IPS-18a (cell line): ENCODE measurements around the gene MON1A.

Source experiments
- H3K27ac ChIP-seq: one replicate; pipeline ENCODE4 v1.5.1; 2013; ENCODE audit warnings: low read length
- H3K27me3 ChIP-seq: one replicate; pipeline ENCODE4 v1.6.1; 2013; ENCODE audit warnings: mild to moderate bottlenecking, low read length; ENCODE audit not compliant: control insufficient read depth, insufficient read depth
- H3K36me3 ChIP-seq: one replicate; pipeline ENCODE4 v1.6.1; 2013; ENCODE audit warnings: low read depth, low read length; ENCODE audit not compliant: control insufficient read depth
- H3K4me1 ChIP-seq: one replicate; pipeline ENCODE4 v1.6.1; 2013; ENCODE audit warnings: low read depth, low read length; ENCODE audit not compliant: control insufficient read depth
- H3K4me3 ChIP-seq: one replicate; pipeline ENCODE4 v1.5.1; 2013; ENCODE audit warnings: low read length
- H3K9ac ChIP-seq: one replicate; pipeline ENCODE4 v1.6.1; 2013; ENCODE audit warnings: mild to moderate bottlenecking, low read length, moderate library complexity
- H3K9me3 ChIP-seq: one replicate; pipeline ENCODE4 v1.6.1; 2013; ENCODE audit warnings: low read depth, low read length; ENCODE audit not compliant: control insufficient read depth

The MON1A gene

DNA sequence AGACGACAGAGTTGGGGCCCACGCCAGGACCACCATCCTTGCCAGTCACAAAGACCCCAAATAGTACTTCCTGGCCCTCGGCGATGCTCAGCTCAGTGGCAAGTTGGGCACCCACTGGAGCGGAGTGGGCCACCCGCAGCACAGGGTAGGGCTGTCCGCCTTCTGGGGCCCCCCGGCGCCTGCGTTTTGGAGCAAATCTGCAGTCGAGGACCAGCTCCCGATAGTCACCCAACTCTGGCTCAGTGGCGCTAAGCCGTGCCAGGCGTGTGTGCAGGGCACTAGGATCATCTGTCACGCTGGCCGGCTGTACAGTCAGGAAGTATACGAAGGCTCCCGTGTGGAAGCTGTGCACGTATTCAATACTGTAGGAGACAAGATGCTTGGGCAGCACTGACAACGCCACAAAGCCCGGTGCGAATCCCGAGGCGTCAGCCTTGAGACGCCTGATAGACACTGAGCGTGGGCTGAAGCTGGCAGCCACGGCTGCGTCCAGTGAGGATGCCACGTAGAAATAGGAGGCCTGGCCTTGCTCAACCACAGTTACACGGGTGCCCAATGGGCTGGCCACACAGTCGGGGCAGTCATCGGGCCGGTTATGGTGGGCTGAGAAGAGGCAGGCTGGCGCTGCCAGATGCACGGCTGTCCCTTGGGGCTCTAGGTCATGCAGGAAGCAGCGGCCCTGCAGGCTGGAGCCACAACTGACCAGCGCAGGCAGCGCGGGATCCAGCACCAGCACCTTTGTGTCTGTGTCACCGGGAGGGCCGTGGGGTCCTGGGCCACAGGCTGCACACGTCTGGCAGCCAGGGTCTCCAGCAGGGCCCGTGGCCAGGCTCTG is 26.9 kb downstream of the MON1A start:
- H3K9ac ChIP-seq = no peak overlapping the region
- peaks cover 5% of the 10 kb centered on the region for H3K27me3 ChIP-seq
- H3K27ac ChIP-seq = no peak overlapping the region
- no peaks in the 10 kb centered on the region for H3K36me3 ChIP-seq
- peaks cover 11% of the 10 kb centered on the region for H3K4me1 ChIP-seq
- no peak overlapping the region for H3K4me3 ChIP-seq
- H3K9me3 ChIP-seq = no peaks in the 10 kb centered on the region

DNA sequence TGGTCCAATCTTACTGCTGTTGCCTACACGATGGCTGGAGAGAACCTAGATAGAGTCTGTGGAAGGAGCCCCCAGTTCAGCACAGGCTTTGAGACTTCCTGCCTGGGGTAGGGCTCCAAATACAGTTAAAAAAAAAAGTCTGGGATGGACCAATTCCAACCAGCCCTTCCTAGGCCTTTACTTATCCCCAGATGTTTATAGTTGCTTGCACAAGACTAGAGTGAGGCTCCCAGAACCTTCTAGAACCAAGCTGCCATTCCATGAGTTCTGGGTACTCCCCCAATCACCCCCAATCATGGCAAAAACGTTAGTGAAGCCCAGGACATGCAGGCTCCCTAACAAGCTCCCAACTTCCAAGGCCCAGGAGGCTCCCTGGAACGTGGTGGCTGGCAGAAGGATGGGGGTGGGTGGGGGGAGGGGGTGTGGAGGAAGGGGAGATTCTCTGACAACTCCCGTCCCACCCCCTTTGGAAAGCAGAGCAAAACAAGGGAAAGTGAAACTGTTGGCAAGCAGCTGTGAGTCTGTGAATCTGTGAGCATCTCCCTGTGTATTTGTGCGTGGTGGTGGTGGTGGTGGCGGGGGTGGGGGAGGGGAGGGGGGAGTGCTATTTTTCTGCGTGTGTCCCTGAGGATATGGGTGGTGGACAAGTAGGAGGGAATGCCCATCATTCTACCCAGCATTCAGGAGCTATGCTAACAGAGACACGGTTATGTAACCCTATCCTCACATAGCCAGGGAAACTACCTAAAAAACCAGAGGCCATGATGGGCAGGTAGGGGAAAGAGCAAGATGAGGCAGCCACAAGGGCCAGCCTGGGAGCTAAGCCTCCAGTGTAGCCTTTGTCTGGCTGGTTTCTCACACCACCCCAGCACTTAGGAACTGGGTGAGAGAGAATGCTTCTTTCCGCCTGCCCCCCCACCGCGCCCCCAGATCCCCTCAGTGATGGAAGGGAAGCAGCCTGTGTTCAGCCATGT is 28.0 kb downstream of the MON1A start:
- Histone ChIP-seq H3K27me3 (peaks cover 5% of the 10 kb centered on the region), H3K9me3 (no peaks in the 10 kb centered on the region), H3K36me3 (no peaks in the 10 kb centered on the region), H3K4me1 (peaks cover 11% of the 10 kb centered on the region), H3K9ac (no peak overlapping the region), H3K27ac (no peak overlapping the region), H3K4me3 (no peak overlapping the region)

DNA sequence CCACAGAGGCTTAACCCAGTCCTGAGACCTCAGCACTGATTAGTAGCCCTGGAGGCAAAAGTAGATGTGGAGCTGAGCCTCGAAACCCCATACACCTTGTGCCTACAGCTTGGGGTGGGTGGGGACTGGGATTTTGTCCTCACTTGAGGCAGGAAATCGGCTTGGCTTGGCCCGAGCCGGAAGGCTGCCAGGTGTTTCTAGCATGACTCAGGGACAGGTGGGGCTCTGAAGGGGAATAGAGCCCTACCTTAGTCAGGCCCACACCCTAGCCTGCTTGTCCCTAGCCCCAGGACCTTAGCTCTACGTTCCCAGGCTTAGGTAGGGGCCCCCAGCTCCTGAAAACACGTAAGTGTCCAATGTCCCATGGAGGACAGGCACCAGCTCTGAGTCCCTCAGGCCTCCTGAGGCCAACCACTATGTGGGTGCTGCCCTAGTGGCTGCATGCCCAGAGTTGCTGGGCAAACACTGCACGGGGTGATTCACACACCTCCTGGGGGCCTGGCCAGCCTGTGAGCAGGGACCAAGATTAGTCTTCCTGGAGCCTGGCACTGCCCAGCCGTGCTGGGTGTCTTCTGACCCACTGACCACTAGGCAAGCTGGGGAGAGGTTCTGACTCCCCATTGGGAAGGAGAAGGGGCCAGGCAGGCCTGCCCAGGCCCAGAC is 29.0 kb downstream of the MON1A start:
- H3K27me3 ChIP-seq = peaks cover 5% of the 10 kb centered on the region
- no peaks in the 10 kb centered on the region for H3K9me3 ChIP-seq
- H3K27ac ChIP-seq = no peak overlapping the region
- no peaks in the 10 kb centered on the region for H3K36me3 ChIP-seq
- no peak overlapping the region for H3K4me3 ChIP-seq
- no peak overlapping the region for H3K9ac ChIP-seq
- peaks cover 3% of the 10 kb centered on the region for H3K4me1 ChIP-seq

- Histone ChIP-seq H3K4me3 (no peak overlapping the region), H3K27me3 (peaks cover 5% of the 10 kb centered on the region), H3K9ac (no peak overlapping the region), H3K36me3 (no peaks in the 10 kb centered on the region), H3K27ac (no peak overlapping the region), H3K9me3 (no peaks in the 10 kb centered on the region), H3K4me1 (peaks cover 3% of the 10 kb centered on the region)
These were observed 29.8 kb downstream of the MON1A start for GRCh38 chr3:49899815-49900214.

DNA sequence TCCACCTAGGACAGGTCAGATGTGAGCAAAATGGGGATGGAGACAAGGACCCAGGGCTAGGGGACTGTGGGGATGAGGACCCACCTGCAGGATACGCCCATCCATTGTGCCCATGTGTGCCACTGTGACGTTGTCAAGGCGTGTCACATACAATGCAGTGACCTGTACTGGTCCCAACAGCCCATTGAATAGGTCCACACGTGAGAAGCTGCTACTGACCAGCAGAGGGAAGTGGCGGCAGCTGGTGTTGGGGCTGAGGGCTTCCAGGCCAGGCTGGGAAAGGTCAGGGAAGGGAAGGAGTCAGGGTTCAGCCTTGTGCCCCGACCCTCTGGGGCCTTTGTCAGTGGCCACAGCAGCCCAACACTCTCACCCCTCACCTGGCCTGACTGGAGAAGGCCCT is 30.6 kb downstream of the MON1A start:
- Histone ChIP-seq H3K4me1 (peaks cover 1% of the 10 kb centered on the region), H3K4me3 (no peak overlapping the region), H3K27ac (no peak overlapping the region), H3K36me3 (no peaks in the 10 kb centered on the region), H3K27me3 (peaks cover 5% of the 10 kb centered on the region), H3K9me3 (no peaks in the 10 kb centered on the region), H3K9ac (no peak overlapping the region)

DNA sequence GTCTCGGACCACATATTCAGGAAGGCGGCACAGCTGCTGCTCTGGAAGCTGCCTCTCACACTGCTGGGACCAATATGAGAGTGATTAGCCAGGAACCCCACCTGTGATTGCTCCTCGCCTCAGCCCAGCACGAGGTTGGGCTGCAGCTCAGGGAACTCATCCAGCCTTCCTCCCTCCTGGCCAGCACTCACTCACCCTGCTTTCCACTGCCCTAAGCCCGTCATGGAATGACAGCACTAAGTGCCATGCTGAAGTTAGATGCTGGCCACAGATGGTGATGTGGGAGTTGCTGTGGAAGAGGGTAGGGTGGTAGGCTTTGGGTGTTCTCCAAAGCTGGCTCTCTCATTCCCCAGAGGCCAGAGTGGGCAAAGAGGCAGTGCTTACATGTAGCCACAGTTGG is 33.3 kb downstream of the MON1A start:
- H3K27me3 ChIP-seq = no peaks in the 10 kb centered on the region
- no peak overlapping the region for H3K9ac ChIP-seq
- no peak overlapping the region for H3K4me3 ChIP-seq
- H3K4me1 ChIP-seq = no peaks in the 10 kb centered on the region
- no peak overlapping the region for H3K27ac ChIP-seq
- no peaks in the 10 kb centered on the region for H3K9me3 ChIP-seq
- no peaks in the 10 kb centered on the region for H3K36me3 ChIP-seq

DNA sequence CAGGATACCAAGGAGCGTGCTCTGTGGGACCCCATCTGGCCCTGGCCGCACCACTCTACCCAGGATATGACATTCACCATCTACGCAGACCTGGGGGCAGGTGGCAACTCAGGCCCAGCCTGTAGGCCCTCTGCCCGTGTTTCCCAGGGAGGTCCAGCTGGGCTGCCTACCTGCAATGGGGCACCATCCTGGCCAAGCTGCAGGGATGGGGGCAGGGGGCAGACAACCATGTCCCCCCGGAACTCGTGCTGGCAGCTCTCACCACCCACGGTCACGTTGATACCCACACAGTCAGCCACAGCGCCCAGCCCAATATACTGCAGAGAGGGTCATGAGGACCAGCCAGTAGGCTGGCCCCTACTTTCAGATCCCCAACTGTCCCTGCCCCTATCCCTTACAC is 33.8 kb downstream of the MON1A start:
- no peaks in the 10 kb centered on the region for H3K4me1 ChIP-seq
- no peak overlapping the region for H3K9ac ChIP-seq
- no peaks in the 10 kb centered on the region for H3K9me3 ChIP-seq
- no peaks in the 10 kb centered on the region for H3K27me3 ChIP-seq
- no peaks in the 10 kb centered on the region for H3K36me3 ChIP-seq
- no peak overlapping the region for H3K4me3 ChIP-seq
- H3K27ac ChIP-seq = no peak overlapping the region

DNA sequence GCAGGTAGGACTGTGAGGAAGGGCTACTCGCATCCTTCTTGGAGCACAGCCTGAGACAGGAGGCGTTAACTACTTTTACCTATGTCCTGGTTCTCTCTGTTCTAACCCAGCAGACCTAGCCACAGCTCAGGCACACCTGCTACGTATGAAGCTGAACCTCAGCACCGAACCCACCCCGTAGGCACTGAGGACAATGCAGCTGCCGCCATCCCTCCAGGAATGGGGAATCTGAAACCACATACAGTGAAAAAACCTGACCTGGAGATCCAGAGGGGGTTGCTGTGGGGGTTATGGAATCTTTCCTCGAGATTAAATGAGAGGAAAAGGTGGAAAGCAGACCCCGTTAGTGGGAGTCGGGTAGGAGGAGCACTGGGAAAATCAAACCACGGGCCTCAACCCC is 40.3 kb downstream of the MON1A start:
- no peaks in the 10 kb centered on the region for H3K9me3 ChIP-seq
- no peak overlapping the region for H3K4me3 ChIP-seq
- H3K9ac ChIP-seq = no peak overlapping the region
- H3K4me1 ChIP-seq = no peaks in the 10 kb centered on the region
- no peaks in the 10 kb centered on the region for H3K36me3 ChIP-seq
- no peak overlapping the region for H3K27ac ChIP-seq
- H3K27me3 ChIP-seq = no peaks in the 10 kb centered on the region

DNA sequence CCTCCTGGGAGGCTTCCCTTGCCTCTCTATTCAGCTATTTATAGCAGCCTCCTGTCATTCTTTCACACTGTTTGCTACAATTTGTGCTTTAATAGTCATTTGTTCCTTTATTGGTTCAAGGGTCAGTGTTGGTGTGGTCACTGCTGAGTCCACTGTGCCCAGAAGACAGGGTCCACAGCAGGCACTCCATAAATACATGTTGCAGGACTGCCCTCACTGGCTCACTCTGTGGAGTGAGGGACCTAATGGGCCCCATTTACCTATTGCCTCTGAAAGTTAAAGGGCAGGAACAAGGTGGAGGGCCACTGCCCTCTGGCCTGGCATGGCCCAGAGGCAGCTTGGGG is 42.7 kb downstream of the MON1A start:
- H3K4me3 ChIP-seq = no peak overlapping the region
- H3K27ac ChIP-seq = no peak overlapping the region
- H3K9me3 ChIP-seq = no peaks in the 10 kb centered on the region
- no peaks in the 10 kb centered on the region for H3K36me3 ChIP-seq
- no peak overlapping the region for H3K9ac ChIP-seq
- peaks cover 3% of the 10 kb centered on the region for H3K4me1 ChIP-seq
- no peaks in the 10 kb centered on the region for H3K27me3 ChIP-seq

- no peaks in the 10 kb centered on the region for H3K9me3 ChIP-seq
- peaks cover 20% of the 10 kb centered on the region for H3K4me1 ChIP-seq
- no peaks in the 10 kb centered on the region for H3K36me3 ChIP-seq
- H3K4me3 ChIP-seq = no peak overlapping the region
- H3K9ac ChIP-seq = no peak overlapping the region
- no peaks in the 10 kb centered on the region for H3K27me3 ChIP-seq
- H3K27ac ChIP-seq = no peak overlapping the region
These were observed 45.6 kb downstream of the MON1A start for GRCh38 chr3:49883998-49884397.

DNA sequence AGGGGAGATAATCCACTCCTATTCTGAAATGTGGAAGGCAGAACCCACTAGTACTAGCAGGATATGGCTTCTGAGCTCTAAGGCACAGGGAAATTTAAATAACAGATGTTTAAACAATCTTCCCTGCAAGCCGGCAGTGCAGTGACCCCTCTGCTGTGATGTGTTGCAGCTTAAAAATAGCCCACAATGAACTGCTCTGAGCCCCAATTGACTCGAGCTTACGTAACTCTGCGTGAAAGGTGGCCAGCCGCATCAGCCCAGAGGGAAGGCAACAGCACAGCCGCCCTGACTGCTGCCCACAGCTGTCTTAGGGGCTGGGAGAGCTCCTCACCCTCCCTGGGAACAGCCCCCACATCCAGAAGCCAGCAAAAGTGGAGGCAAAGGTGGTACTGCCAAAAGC is 47.4 kb downstream of the MON1A start:
- Histone ChIP-seq H3K9ac (no peak overlapping the region), H3K27me3 (no peaks in the 10 kb centered on the region), H3K4me3 (no peak overlapping the region), H3K9me3 (no peaks in the 10 kb centered on the region), H3K36me3 (no peaks in the 10 kb centered on the region), H3K4me1 (peaks cover 20% of the 10 kb centered on the region), H3K27ac (no peak overlapping the region)
